GM12878 (cell line): ENCODE measurements around the gene SMOC2.

Experiments used
- CBFB ChIP-seq: IDR thresholded peaks from 2 replicates; pipeline ENCODE4 v1.6.1; 2016; ENCODE audit warnings: antibody characterized with exemption, low read depth
- CEBPB ChIP-seq, 2 experiments: fragments of 150-350 bp in 1 of 2; IDR thresholded peaks; 2 replicates each; pipeline ENCODE4 v1.6.1; 2012 to 2014; ENCODE audit warnings: low read depth in 2 of 2, low read length in 2 of 2, borderline replicate concordance in 1 of 2, inconsistent platforms in 1 of 2
- FOXM1 ChIP-seq: IDR thresholded peaks from 2 replicates; pipeline ENCODE4 v1.6.1; 2012; ENCODE audit warnings: low read depth, mild to moderate bottlenecking, inconsistent platforms, low read length, moderate library complexity
- GABPA ChIP-seq: IDR thresholded peaks from 2 replicates; pipeline ENCODE4 v1.6.1; 2014; ENCODE audit warnings: antibody characterized with exemption, low read depth, mild to moderate bottlenecking, inconsistent platforms
- POLR2AphosphoS5 ChIP-seq: IDR thresholded peaks from 2 replicates; pipeline ENCODE4 v1.6.1; 2011; ENCODE audit warnings: mild to moderate bottlenecking, low read length, inconsistent platforms
- SRF ChIP-seq, 2 experiments: IDR thresholded peaks; 2 replicates each; pipeline ENCODE4 v1.6.1; 2011; ENCODE audit warnings: low read depth in 2 of 2, low read length in 2 of 2, mild to moderate bottlenecking in 1 of 2, moderate library complexity in 1 of 2
- USF1 ChIP-seq: IDR thresholded peaks from 2 replicates; pipeline ENCODE4 v1.6.1; 2011; ENCODE audit warnings: borderline replicate concordance, low read depth, mild to moderate bottlenecking, moderate library complexity, mixed read lengths, low read length; ENCODE audit not compliant: insufficient read depth; ENCODE audit errors: extremely low read length
- TF ChIP-seq, protein P1 (sequence below): fragments of 450-650 bp; IDR thresholded peaks from 2 replicates; pipeline ENCODE4 v1.6.1; 2017; ENCODE audit warnings: antibody characterized with exemption, mild to moderate bottlenecking, moderate library complexity
- TF ChIP-seq, protein P2 (sequence below), 3 experiments: IDR thresholded peaks in 2 of 3; conservative IDR thresholded peaks in 1 of 3; 2 replicates each; pipeline ENCODE4 v1.5.1; 2011; ENCODE audit warnings: low read depth in 3 of 3, low read length in 3 of 3, mild to moderate bottlenecking in 3 of 3, control low read depth in 2 of 3, moderate library complexity in 2 of 3, inconsistent platforms in 1 of 3, mixed read lengths in 1 of 3; ENCODE audit not compliant: control insufficient read depth in 2 of 3, insufficient read depth in 1 of 3; ENCODE audit errors: extremely low read depth in 1 of 3

- no peak for TF ChIP-seq USF1
- no peak for TF ChIP-seq CEBPB (IDR thresholded peaks at IDR 0.05; ENCODE audit: borderline replicate concordance in 1 of 2, low read depth in 2 of 2, low read length in 2 of 2)
- TF ChIP-seq, protein P1, sequence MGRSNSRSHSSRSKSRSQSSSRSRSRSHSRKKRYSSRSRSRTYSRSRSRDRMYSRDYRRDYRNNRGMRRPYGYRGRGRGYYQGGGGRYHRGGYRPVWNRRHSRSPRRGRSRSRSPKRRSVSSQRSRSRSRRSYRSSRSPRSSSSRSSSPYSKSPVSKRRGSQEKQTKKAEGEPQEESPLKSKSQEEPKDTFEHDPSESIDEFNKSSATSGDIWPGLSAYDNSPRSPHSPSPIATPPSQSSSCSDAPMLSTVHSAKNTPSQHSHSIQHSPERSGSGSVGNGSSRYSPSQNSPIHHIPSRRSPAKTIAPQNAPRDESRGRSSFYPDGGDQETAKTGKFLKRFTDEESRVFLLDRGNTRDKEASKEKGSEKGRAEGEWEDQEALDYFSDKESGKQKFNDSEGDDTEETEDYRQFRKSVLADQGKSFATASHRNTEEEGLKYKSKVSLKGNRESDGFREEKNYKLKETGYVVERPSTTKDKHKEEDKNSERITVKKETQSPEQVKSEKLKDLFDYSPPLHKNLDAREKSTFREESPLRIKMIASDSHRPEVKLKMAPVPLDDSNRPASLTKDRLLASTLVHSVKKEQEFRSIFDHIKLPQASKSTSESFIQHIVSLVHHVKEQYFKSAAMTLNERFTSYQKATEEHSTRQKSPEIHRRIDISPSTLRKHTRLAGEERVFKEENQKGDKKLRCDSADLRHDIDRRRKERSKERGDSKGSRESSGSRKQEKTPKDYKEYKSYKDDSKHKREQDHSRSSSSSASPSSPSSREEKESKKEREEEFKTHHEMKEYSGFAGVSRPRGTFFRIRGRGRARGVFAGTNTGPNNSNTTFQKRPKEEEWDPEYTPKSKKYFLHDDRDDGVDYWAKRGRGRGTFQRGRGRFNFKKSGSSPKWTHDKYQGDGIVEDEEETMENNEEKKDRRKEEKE = no peak
- TF ChIP-seq, protein P2, sequence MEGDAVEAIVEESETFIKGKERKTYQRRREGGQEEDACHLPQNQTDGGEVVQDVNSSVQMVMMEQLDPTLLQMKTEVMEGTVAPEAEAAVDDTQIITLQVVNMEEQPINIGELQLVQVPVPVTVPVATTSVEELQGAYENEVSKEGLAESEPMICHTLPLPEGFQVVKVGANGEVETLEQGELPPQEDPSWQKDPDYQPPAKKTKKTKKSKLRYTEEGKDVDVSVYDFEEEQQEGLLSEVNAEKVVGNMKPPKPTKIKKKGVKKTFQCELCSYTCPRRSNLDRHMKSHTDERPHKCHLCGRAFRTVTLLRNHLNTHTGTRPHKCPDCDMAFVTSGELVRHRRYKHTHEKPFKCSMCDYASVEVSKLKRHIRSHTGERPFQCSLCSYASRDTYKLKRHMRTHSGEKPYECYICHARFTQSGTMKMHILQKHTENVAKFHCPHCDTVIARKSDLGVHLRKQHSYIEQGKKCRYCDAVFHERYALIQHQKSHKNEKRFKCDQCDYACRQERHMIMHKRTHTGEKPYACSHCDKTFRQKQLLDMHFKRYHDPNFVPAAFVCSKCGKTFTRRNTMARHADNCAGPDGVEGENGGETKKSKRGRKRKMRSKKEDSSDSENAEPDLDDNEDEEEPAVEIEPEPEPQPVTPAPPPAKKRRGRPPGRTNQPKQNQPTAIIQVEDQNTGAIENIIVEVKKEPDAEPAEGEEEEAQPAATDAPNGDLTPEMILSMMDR (IDR thresholded peaks at IDR 0.05 in 2 of 3, conservative IDR thresholded peaks at IDR 0.05 in 1 of 3; ENCODE audit: control insufficient read depth in 2 of 3, extremely low read depth in 1 of 3, insufficient read depth in 1 of 3, low read depth in 3 of 3, low read length in 3 of 3) = no peak
- no peak for TF ChIP-seq POLR2AphosphoS5
- TF ChIP-seq FOXM1 = no peak
- no peak for TF ChIP-seq SRF (IDR thresholded peaks at IDR 0.05; ENCODE audit: low read depth in 2 of 2, low read length in 2 of 2)
- no peak for TF ChIP-seq GABPA
- TF ChIP-seq CBFB = no peak
Measured at GRCh38 chr6:168618546-168619315, 177.7 kb downstream of the SMOC2 start.
